ENCODE results near the gene FAM114A1.
"Not testable (repeated sequence)": the region's sequence is repeated elsewhere in the genome, so short reads cannot be mapped to it uniquely, and the experiment has no call there.

Gene FAM114A1

DNA sequence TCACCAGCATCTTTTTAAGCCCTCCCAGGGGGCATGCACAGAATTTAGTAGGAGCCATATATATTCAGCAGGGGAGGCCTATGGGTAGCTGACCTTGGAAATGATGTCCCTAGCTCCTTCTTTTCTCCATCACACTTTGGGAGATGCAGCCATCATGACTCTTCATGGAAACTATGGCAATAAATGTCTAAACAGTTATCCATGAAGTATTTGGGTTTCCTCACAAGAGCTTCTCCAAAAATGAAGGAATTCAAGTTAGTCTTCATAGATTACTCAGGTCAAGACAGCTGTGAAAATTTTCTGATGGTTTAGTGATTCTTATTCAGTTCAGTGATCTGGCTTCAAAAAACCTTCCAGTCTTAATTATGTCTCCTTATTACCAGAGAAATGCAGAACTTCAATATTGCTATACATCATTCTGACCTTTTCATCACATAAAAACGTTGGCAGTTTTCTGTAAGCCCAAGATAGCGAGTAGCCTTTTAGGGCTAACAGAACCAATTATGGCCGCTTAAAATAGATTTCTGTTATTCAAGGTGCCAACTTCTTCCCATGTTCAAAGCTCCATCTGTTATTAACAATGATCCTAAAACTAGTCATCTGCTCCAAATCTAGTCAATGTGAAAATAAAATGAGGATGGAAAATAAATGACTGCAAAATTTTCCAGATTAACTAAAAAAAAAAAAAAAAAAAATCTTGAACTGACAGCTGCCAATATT is 112.1 kb downstream of the FAM114A1 start:
- DNase-seq = no peak

DNA sequence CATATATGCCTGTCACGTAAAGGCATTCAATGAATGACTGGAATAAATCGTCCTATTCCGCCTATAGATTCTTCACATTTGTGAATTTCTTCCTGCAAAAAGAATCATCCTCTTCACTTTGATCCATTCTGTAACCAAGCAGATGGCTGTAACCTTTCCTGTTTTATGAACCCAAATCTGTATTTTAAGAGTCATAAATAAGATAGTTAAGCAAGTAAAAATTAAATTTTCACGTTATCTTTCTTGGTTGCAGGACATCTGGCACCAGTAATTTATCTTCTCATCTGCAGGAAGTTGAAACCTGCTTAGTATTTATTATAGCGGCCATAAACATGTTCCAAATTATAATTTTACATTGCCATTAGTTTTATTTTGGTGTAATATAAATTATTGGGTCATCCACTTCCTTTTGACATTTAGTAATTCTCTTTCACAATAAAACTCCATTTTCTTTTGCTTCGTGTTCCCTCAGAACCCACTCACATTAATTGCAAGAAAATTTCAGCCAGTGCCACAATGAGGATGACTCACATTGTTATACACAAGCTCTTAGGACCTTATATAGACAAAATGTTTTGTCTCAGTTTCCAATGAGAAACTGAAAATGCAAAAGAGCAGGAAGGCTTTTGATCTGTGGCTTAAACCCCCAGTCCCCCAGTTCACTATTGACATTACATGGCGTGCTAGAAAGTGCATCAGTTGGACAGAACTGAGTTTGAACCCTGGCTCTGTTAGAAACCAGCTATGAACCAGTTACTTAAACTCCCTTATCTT is 113.5 kb downstream of the FAM114A1 start:
- no peak for DNase-seq

DNA sequence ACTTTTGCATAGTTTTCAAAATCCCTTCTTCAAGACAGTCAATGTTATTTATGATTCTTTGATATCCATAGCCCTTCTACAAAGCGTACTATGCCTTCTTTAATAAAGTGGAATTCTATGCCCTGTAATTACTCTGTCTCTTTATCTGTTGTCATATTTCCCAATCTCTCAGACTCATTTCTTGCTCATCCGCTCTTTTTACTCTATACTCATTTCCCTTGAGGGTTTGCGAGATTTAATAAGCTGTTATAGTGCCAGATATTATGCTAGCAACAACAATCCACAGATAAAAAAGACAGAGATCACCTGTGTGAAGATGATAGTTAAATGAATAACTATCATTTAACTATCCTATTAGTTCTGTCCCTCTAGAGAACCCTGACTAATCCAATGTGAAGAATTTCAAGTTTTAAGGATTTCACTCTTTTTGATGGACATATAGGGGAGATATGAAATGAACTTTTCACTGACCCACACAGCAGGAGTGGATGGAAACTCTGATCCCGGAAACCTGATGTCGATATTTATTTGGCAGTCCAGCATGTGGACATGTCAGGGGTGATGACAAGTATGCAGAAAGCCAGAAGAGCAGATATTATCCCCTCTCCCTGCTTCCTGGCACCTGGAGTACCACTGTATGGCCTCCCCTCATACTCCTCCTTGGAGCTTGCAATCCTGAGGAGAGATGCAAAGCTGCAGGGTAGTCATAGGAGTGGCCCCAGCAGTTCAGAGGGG is 114.9 kb downstream of the FAM114A1 start:
- DNase-seq = no peak

DNA sequence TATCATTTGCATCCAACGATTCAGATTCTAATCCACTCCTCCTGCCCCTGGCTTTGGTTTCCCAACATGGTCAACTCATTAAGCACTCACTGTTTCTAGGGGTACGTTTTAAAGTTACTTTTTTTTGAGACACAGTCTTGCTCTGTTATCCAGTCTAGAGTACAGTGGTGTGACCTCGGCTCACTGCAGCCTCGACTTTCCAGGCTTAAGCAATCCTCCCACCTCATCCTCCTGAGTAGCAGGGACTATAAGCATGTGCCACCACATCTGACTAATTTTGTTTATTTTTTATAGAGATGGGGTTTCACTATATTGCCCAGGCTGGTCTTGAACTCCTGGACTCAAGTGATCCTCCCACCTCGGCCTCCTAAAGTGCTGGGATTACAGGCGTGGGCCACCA is 115.7 kb downstream of the FAM114A1 start:
- no peak for DNase-seq

DNA sequence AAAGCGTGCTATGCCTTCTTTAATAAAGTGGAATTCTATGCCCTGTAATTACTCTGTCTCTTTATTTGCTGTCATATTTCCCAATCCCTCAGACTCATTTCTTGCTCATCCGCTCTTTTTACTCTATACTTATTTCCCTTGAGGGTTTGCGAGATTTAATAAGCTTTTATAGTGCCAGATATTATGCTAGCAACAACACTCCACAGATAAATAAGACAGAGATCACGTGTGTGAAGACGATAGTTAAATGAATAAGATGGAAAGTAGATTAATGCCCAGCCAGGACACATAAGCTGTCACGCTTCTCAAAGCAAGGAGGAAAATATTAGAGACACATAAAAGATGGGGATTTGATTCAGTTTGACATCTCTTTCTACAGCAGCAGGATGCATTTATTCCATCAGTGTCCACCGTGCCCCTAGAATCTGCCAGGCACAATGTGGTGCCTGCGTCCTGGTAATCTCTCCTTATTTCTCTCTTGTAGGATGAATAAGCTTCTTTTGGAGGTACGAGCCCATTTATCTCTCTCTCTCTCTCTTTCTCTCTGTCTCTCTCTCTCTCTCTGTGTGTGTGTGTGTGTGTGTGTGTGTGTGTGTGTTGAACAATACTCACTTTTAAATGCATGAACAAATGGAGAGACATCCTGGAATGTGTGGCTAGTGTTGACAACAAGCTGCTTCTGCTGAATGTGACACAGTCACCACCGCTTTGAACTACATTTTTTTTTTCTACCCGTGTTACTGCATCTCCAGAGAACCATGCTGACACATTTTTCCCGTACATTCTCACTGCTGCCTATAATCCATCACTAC is 116.4 kb downstream of the FAM114A1 start:
- no peak for DNase-seq

DNA sequence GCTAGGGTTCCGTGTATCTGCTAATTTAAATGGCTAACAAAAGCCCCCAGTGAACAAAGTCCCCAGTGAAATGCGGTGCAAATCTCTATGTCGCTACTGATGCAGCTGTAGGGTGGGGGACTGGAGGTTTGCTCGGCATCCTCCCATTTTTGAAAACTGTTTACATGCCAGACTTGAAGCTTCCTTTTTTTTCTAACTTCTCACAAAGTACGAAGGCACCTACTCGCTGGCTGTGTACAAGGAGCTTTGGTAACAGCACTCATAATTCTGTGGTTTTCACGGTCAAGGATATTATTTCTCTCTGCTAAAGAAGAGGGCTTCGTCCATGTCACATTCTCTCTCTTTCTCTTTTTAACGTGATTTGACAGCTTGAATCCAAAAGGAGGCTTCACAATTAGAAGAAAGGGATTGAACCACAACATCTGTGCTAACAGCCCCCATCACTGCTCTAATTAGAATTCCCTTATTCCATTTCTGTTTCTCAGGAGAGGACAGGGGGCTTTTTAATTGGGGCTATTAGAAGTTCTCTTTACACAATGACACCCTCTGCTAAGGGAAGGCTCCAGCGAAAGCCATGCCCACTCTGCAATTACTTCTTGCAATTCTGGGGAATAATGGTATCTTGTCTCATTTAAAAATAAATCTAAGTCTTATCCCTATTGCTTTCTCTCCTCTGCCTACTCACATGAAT is 117.9 kb downstream of the FAM114A1 start:
- DNase-seq = no peak

DNA sequence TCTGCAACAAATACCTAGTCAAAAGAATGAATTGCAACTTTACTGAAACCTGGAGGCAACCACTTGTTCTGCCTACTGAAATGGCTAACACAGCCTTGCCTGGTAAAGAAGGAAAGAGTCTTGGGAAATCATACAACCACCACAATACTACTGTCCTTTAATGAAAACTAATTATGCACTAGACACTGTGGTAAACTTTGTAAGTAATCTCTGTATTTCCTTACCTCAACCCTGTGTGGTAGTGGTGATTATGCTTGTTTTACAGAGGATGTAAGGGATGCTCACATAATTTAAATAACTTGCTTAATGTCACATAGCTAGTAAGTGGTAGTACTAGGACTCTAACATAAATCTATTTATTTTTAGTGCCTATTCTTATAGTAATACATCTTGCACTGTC is 119.9 kb downstream of the FAM114A1 start:
- no peak for DNase-seq

DNA sequence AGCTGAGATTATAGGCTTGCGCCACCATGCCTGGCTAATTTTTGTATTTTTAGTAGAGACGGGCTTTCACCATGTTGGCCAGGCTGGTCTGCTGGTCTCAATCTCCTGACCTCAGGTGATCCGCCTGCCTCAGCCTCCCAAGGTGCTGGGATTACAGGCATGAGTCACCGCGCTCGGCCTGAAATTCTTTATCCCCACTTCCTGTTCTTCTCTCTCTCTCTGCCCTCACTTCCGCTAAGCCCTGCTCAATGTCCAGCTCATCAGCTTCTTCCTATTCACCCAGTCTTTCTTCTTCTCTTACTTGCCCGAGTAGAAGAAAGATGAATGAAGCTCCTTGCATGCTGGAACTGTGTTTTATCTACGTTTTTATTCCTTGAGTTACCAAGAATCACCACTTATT is 120.7 kb downstream of the FAM114A1 start:
- not testable (repeated sequence) for DNase-seq

DNA sequence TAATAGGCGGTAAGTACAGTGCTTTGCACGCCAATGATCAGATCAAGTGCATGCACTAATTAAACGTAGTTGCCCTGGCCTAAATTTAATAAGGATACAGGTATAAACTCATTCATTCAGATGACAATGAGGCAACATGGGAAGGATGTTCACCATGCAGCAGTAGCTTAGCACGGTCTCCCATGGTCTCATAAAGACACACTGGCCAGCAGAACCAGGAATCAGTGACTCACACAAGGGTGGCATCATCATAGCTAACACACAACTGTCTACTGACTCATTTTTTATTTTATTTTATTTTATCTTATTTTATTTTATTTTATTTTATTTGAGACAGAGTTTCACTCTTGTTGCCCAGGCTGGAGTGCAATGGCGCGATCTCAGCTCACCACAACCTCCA is 121.9 kb downstream of the FAM114A1 start:
- no peak for DNase-seq

DNA sequence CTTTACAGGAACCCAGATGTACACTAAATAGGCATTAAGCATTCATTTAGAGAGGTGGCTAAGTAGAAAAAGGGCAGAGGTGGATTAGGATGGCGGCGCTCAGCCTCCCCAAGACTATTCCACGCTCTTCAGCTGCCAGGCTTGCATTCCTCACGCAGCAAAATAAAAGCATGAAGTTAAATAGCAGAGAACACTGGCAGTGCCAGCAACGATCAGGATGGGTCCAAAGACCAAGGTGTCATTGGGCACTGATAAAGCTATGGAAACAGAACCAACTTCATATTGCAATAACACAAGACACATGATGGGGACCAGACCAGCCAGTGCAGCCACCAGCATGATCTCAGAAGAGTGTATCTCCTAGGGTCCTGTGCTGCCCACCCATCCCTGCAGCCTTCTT is 122.6 kb downstream of the FAM114A1 start:
- DNase-seq = no peak

DNA sequence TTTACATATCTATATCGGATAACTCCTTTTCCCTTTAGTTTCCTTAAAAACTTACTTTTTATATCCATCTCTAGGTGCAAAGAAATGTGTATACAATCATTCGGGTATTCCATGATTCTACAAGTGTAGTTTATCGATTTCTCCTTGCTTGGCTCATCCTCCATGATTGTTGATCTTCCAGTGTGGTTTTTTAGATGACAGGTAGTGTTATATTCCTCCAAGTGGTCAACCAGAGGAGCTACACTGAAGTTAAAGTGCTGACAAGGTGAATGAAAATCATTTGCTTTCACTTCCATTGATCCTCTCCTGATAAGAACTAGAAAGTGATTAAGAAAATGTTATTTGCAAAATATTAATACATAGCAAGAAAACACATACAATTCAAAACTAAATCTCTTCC is 126.1 kb downstream of the FAM114A1 start:
- no peak for DNase-seq

DNA sequence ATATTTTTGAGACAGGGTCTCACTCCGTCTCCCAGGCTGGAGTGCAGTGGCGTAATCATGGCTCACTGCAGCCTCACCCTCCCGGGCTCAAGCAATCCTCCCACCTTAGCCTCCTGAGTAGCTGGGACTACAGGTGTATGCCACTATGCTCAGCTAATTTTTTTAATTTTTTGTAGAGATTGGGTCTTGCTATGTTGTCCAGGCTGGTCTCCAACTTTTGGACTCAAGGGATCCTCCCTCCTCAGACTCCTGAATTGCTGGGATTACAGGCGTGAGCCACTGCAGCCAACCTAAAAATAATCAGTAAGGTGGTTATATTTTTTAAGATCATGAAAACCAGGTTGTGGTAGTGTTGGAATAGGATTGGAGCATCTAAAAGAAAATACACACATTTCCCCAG is 126.5 kb downstream of the FAM114A1 start:
- DNase-seq = no peak
